IPS DF 4.7 (cell line): Measurements from ENCODE around the gene MTREX.

Experiments used
- DNase-seq: peaks from one replicate; pipeline ENCODE4 v3.0.0-alpha.2; 2013; ENCODE audit warnings: low spot score; ENCODE audit errors: extremely low read depth

MTREX gene

GRCh38 chr5:55324815-55325418 lies 17.1 kb downstream of the MTREX start:
- no peak for DNase-seq

- DNase-seq = no peak
These were observed 17.8 kb downstream of the MTREX start for GRCh38 chr5:55325621-55326020.

GRCh38 chr5:55327281-55327680 lies 19.5 kb downstream of the MTREX start:
- no peak for DNase-seq

- no peak for DNase-seq
These were observed 23.5 kb downstream of the MTREX start for GRCh38 chr5:55331321-55331720.

- no peak for DNase-seq
These were observed 25.2 kb downstream of the MTREX start for GRCh38 chr5:55333017-55333416.

GRCh38 chr5:55333811-55334210 lies 26.0 kb downstream of the MTREX start:
- no peak for DNase-seq

- no peak for DNase-seq
These were observed 30.4 kb downstream of the MTREX start for GRCh38 chr5:55338092-55338613.

GRCh38 chr5:55338810-55339243 lies 31.0 kb downstream of the MTREX start:
- no peak for DNase-seq

- DNase-seq = no peak
These were observed 35.3 kb downstream of the MTREX start for GRCh38 chr5:55343107-55343506.

GRCh38 chr5:55343609-55344008 lies 35.8 kb downstream of the MTREX start:
- no peak for DNase-seq

GRCh38 chr5:55344392-55344992 lies 36.7 kb downstream of the MTREX start:
- peak; percentile 16 for DNase-seq

GRCh38 chr5:55345327-55345726 lies 37.5 kb downstream of the MTREX start:
- no peak for DNase-seq

GRCh38 chr5:55347786-55348185 lies 40.0 kb downstream of the MTREX start:
- no peak for DNase-seq

- no peak for DNase-seq
These were observed 43.0 kb downstream of the MTREX start for GRCh38 chr5:55350754-55351153.

- DNase-seq = no peak
These were observed 49.1 kb downstream of the MTREX start for GRCh38 chr5:55356896-55357295.

GRCh38 chr5:55360190-55360589 lies 52.4 kb downstream of the MTREX start:
- DNase-seq = no peak

- DNase-seq = no peak
These were observed 56.1 kb downstream of the MTREX start for GRCh38 chr5:55363856-55364255.

GRCh38 chr5:55364537-55365055 lies 56.8 kb downstream of the MTREX start:
- no peak for DNase-seq

GRCh38 chr5:55370291-55370925 lies 62.6 kb downstream of the MTREX start:
- no peak for DNase-seq

- no peak for DNase-seq
These were observed 63.4 kb downstream of the MTREX start for GRCh38 chr5:55371145-55371544.

GRCh38 chr5:55372130-55372925 lies 64.5 kb downstream of the MTREX start:
- no peak for DNase-seq

- DNase-seq = no peak
These were observed 70.0 kb downstream of the MTREX start for GRCh38 chr5:55377810-55378209.
